Peyer's patch (tissue), 4 donors: ENCODE data around the gene OR52B2. TPM values are rescaled to one million over a fixed set of nuclear protein-coding genes. Genes with fewer than 3 reads are reported as not detected.

Source experiments
- DNase-seq, 3 donors: peaks; one replicate each; pipeline ENCODE4 v3.0.0-alpha.2; 2017 to 2019
- H3K27ac ChIP-seq, 4 donors: fragments of 200-600 bp; sonication (generic); one replicate each; pipeline ENCODE4 v1.5.1; 2016 to 2019
- H3K27me3 ChIP-seq, 2 donors: fragments of 200-600 bp; sonication (generic); one replicate each; pipeline ENCODE4 v1.5.1; 2019
- H3K36me3 ChIP-seq, 3 donors: fragments of 200-600 bp; sonication (generic); one replicate each; pipeline ENCODE4 v1.5.1; 2016 to 2019
- H3K4me1 ChIP-seq, 4 donors: fragments of 200-600 bp; sonication (generic); one replicate each; pipeline ENCODE4 v1.5.1; 2016 to 2019
- H3K4me3 ChIP-seq, 4 donors: fragments of 200-600 bp; sonication (generic); 1 replicate in 3 of 4; 2 replicates in 1 of 4; pipeline ENCODE4 v1.5.1; 2016 to 2019; ENCODE audit warnings: mild to moderate bottlenecking in 1 of 4
- H3K9me3 ChIP-seq, 4 donors: fragments of 200-600 bp; sonication (generic); one replicate each; pipeline ENCODE4 v1.5.1; 2016 to 2019; ENCODE audit warnings: mild to moderate bottlenecking in 1 of 4
- CTCF ChIP-seq, 6 experiments: fragments of 450-650 bp in 4 of 6; fragments of 200-600 bp in 2 of 6; sonication (generic) in 1 of 6; IDR thresholded peaks; one replicate each; pipeline ENCODE4 v1.5.1; 2017 to 2019; ENCODE audit warnings: antibody characterized with exemption in 6 of 6, mild to moderate bottlenecking in 3 of 6, moderate library complexity in 1 of 6
- POLR2A ChIP-seq, 2 donors: fragments of 450-650 bp; IDR thresholded peaks; one replicate each; pipeline ENCODE4 v1.5.1; 2017; ENCODE audit warnings: antibody characterized with exemption in 2 of 2, mild to moderate bottlenecking in 2 of 2, moderate library complexity in 2 of 2
- total RNA-seq, 4 donors: library from RNA; depleted of rRNA; stranded (reverse); fragments of >200 nt; gene quantifications; one replicate each; pipeline ENCODE4 v1.1.0, GENCODE V29; 2016

Gene OR52B2
- total RNA-seq, 4 donors from 2014 or later = 1.7 TPM; not detected in 3

DNA sequence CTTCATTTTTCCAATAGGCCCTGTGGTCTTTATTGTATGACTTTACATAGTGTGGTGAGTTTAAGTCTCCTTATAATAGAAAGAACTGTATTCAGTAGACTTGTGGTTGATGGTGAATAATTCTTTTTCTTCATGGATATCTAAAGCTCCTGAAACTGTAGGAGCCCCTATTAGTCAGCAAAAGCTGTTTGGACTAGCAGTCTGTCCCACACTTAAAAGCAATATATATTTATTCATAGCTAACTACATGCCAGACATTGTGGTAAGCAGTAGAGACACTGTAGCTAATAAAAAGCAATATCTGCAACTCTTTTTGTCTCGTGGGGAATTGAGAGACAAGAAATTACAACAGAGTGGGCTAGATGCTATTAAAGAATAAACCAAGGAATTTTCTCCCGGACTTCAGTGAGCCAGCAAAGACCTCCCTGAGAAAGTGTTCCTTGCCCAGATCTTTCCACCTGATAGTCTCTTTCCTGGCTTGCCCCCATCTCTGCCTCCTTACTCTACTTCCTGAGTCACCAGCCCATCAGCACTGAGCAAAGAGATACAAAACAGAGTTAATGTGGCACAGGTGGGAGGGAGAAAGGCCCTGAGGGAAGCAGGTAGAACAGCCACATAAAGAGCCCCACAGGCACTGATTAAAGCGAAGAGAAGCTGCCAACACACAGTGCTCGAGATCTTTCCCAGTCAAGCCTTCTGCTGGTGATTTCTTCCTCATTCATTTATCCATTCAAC lies 27.5 kb upstream of the OR52B2 start:
- H3K27ac ChIP-seq = no peak overlapping the region
- H3K4me1 ChIP-seq = no peaks in the 10 kb centered on the region
- peaks cover 0 to 1% (median 0%) of the 10 kb centered on the region in 3 donors for H3K36me3 ChIP-seq
- H3K9me3 ChIP-seq = no peaks in the 10 kb centered on the region
- no peak for TF ChIP-seq POLR2A (IDR thresholded peaks at IDR 0.05)
- no peak for TF ChIP-seq CTCF (IDR thresholded peaks at IDR 0.05)
- H3K27me3 ChIP-seq = no peaks in the 10 kb centered on the region
- no peak for DNase-seq
- H3K4me3 ChIP-seq = no peak overlapping the region

GRCh38 chr11:6196396-6196795 lies 26.3 kb upstream of the OR52B2 start:
- no peak overlapping the region for H3K4me3 ChIP-seq

GRCh38 chr11:6194065-6194581 lies 24.0 kb upstream of the OR52B2 start:
- Histone ChIP-seq H3K27me3 (no peaks in the 10 kb centered on the region), H3K4me3 (no peak overlapping the region), H3K27ac (no peak overlapping the region), H3K9me3 (no peaks in the 10 kb centered on the region), H3K36me3 (no peaks in the 10 kb centered on the region), H3K4me1 (no peaks in the 10 kb centered on the region)
- DNase-seq = no peak
- TF ChIP-seq CTCF (IDR thresholded peaks at IDR 0.05) (no peak), POLR2A (IDR thresholded peaks at IDR 0.05) (no peak)

More at GRCh38 chr11:6196396-6196795, 26.3 kb upstream of the OR52B2 start:
- Histone ChIP-seq H3K27me3 (no peaks in the 10 kb centered on the region), H3K36me3 (no peaks in the 10 kb centered on the region), H3K4me1 (no peaks in the 10 kb centered on the region), H3K27ac (no peak overlapping the region), H3K9me3 (no peaks in the 10 kb centered on the region)
- no peak for DNase-seq
- TF ChIP-seq POLR2A (IDR thresholded peaks at IDR 0.05) (no peak), CTCF (IDR thresholded peaks at IDR 0.05) (no peak)

GRCh38 chr11:6191742-6192141 lies 21.6 kb upstream of the OR52B2 start:
- H3K27me3 ChIP-seq = no peaks in the 10 kb centered on the region
- H3K9me3 ChIP-seq = no peaks in the 10 kb centered on the region
- no peaks in the 10 kb centered on the region for H3K36me3 ChIP-seq
- H3K27ac ChIP-seq = no peak overlapping the region
- no peaks in the 10 kb centered on the region for H3K4me1 ChIP-seq
- no peak overlapping the region for H3K4me3 ChIP-seq
- no peak for DNase-seq
- TF ChIP-seq CTCF (IDR thresholded peaks at IDR 0.05) (no peak), POLR2A (IDR thresholded peaks at IDR 0.05) (no peak)

DNA sequence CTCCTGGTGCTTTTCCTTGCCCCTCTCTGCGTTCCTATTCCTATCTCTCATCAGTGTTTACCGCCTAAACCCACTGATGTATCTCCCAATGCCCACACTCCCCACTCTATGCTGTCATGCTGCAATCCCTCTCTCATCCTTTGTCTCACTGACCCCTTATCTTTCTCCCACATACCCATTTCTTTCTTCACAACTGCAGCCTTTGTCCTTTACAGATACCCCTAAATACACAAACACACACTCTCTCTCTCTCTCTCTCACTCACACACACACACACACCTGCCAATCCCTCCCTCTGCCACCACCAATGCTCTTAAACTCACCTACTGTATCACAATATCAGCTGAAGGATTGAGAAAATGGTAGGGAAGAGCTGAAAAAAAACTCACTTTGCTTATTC lies 5.3 kb upstream of the OR52B2 start:
- no peaks in the 10 kb centered on the region for H3K4me1 ChIP-seq
- TF ChIP-seq POLR2A (IDR thresholded peaks at IDR 0.05) (no peak), CTCF (IDR thresholded peaks at IDR 0.05) (no peak)
- no peaks in the 10 kb centered on the region for H3K27me3 ChIP-seq
- H3K27ac ChIP-seq = no peak overlapping the region
- H3K4me3 ChIP-seq = no peak overlapping the region
- no peaks in the 10 kb centered on the region for H3K9me3 ChIP-seq
- DNase-seq = no peak
- no peaks in the 10 kb centered on the region for H3K36me3 ChIP-seq
